ENCODE results near the gene THAP10. TPM values are rescaled to one million over a fixed set of nuclear protein-coding genes. Genes with fewer than 3 reads are reported as not detected.

The THAP10 gene
- total and polyA plus RNA-seq, 2 donors (not counting 1 experiment from before 2014, with no cell fraction given), result 0.07 to 0.37 TPM

DNA sequence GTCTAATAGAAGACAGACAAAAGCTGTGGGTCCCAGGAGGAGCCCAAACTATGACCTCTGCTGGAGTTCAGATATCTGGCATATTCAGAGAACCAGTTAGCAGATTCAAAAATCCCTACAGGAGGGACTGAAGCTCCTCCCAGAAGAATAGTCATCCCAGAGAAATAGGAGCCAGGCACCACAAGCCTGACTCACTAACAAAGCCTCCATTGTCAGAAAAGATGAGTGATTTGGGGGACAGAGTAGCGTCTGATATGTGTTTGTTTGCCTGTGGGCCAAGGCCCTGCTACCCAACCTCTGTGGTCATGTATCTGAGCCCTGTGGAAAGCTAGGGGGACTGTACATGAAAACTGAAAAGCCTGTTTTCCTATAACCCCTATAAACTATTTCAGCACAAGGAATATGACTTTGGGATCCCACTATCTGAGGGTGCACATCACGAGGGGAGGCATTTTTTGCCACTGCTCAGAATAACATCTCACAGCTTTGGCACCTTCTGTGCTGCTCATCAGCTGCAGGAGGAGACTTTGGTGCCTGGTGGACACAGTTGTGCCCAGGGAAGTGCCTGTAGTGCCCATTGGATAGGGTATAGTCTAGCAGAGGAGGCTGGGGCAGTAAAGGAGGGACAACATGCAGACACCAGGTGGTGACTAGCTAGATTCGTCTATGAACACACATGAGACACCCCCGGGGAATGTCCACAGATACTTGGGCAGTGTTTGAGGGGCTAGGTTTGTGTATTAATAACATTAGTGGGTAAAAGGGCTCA is 28.6 kb downstream of the THAP10 start:
- Mint-ChIP-seq H3K27me3 (peaks cover 16% of the 10 kb centered on the region), H3K4me1 (no peaks in the 10 kb centered on the region), H3K9me3 (ENCODE audit: insufficient read depth) (no peaks in the 10 kb centered on the region), H3K4me3 (no peak overlapping the region), H3K27ac (no peak overlapping the region)
- intact Hi-C loops (cut with micrococcal nuclease), result no loop called here
- no peak for DNase-seq
- Histone ChIP-seq H3K27ac (ENCODE audit: low read length in 2 of 2) (no peak overlapping the region), H2AFZ (ENCODE audit: insufficient read depth, low read depth, low read length, poor library complexity, severe bottlenecking) (no peak overlapping the region), H4K20me1 (ENCODE audit: control insufficient read depth, insufficient read depth, low read length, poor library complexity, severe bottlenecking) (no peaks in the 10 kb centered on the region), H3K9me3 (ENCODE audit: control extremely low read depth in 1 of 3, control insufficient read depth in 2 of 3, insufficient read depth in 1 of 3, low read length in 2 of 3) (no peaks in the 10 kb centered on the region), H3K79me2 (ENCODE audit: control insufficient read depth, insufficient read depth, low read length) (no peaks in the 10 kb centered on the region), H3K4me1 (ENCODE audit: control insufficient read depth in 2 of 2, insufficient read depth in 2 of 2, low read length in 2 of 2) (no peaks in the 10 kb centered on the region), H3K27me3 (replicated peaks in 1 of 4; ENCODE audit: control extremely low read depth in 1 of 4, control insufficient read depth in 3 of 4, insufficient read depth in 4 of 4, low read length in 3 of 4) (peaks cover 0 to 3% (median 0%) of the 10 kb centered on the region in 4 experiments), H3K4me2 (replicated peaks; ENCODE audit: low read depth, low read length, poor library complexity, severe bottlenecking) (no peak overlapping the region), H3K4me3 (ENCODE audit: control extremely low read depth in 1 of 5, extremely low read depth in 1 of 5, insufficient read depth in 1 of 5, low read depth in 2 of 5, low read length in 4 of 5) (no peak overlapping the region), H3K9ac (ENCODE audit: low read length) (no peak overlapping the region), H3K36me3 (replicated peaks in 1 of 2; ENCODE audit: control extremely low read depth in 1 of 2, control insufficient read depth in 1 of 2, extremely low read depth in 1 of 2, insufficient read depth in 2 of 2, low read length in 1 of 2) (no peaks in the 10 kb centered on the region)
- ChIA-PET POLR2A (no interaction called here), CTCF (no interaction called here)
- 76% methylated on average over 3 of the region's 4 CpGs for WGBS (ENCODE audit: insufficient coverage)
- no peak for ATAC-seq (ENCODE audit: low read depth)
- TF ChIP-seq, protein P1, sequence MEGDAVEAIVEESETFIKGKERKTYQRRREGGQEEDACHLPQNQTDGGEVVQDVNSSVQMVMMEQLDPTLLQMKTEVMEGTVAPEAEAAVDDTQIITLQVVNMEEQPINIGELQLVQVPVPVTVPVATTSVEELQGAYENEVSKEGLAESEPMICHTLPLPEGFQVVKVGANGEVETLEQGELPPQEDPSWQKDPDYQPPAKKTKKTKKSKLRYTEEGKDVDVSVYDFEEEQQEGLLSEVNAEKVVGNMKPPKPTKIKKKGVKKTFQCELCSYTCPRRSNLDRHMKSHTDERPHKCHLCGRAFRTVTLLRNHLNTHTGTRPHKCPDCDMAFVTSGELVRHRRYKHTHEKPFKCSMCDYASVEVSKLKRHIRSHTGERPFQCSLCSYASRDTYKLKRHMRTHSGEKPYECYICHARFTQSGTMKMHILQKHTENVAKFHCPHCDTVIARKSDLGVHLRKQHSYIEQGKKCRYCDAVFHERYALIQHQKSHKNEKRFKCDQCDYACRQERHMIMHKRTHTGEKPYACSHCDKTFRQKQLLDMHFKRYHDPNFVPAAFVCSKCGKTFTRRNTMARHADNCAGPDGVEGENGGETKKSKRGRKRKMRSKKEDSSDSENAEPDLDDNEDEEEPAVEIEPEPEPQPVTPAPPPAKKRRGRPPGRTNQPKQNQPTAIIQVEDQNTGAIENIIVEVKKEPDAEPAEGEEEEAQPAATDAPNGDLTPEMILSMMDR (IDR thresholded peaks at IDR 0.05), result no peak
- TF ChIP-seq EZH2 (IDR thresholded peaks at IDR 0.05; ENCODE audit: borderline replicate concordance, insufficient read depth, low read depth, low read length, poor library complexity, severe bottlenecking), result no peak

DNA sequence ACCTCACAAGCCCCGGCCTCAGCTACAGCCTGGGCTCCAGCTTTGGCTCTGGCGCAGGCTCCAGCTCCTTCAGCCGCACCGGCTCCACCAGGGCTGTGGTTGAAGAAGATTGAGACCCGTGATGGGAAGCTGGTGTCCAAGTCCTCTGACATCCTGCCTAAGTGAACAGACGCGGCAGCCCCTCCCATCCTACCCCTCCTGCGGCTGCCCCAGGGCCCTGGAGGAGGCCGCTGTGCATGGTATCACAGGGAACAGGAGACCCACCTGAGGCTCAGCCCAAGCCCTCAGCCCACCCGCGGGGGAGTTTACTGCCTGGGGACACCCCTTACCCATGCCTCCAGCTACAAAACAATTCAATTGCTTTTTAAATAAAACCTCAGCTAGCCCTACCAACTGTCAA is 32.2 kb downstream of the THAP10 start:
- H3K27me3 ChIP-seq (replicated peaks in 1 of 4; ENCODE audit: control extremely low read depth in 1 of 4, control insufficient read depth in 3 of 4, insufficient read depth in 4 of 4, low read length in 3 of 4), result peaks cover 0 to 6% (median 0%) of the 10 kb centered on the region in 4 experiments
- Mint-ChIP-seq H3K27me3 (peaks cover 25% of the 10 kb centered on the region), H3K4me3 (no peak overlapping the region), H3K4me1 (no peaks in the 10 kb centered on the region), H3K9me3 (ENCODE audit: insufficient read depth) (no peaks in the 10 kb centered on the region), H3K27ac (no peak overlapping the region)
- DNase-seq, result no peak
- H3K4me1 ChIP-seq (ENCODE audit: control insufficient read depth in 2 of 2, insufficient read depth in 2 of 2, low read length in 2 of 2), result no peaks in the 10 kb centered on the region
- WGBS (ENCODE audit: insufficient coverage), result 89% methylated on average over 11 of the region's 11 CpGs
- ChIA-PET POLR2A (no interaction called here), CTCF (no interaction called here)
- H2AFZ ChIP-seq (ENCODE audit: insufficient read depth, low read depth, low read length, poor library complexity, severe bottlenecking), result no peak overlapping the region
- H3K9ac ChIP-seq (ENCODE audit: low read length), result no peak overlapping the region
- ATAC-seq (ENCODE audit: low read depth), result no peak
- H3K79me2 ChIP-seq (ENCODE audit: control insufficient read depth, insufficient read depth, low read length), result no peaks in the 10 kb centered on the region
- H3K9me3 ChIP-seq (ENCODE audit: control extremely low read depth in 1 of 3, control insufficient read depth in 2 of 3, insufficient read depth in 1 of 3, low read length in 2 of 3), result no peaks in the 10 kb centered on the region
- TF ChIP-seq, protein P1 (IDR thresholded peaks at IDR 0.05), result no peak
- TF ChIP-seq EZH2 (IDR thresholded peaks at IDR 0.05; ENCODE audit: borderline replicate concordance, insufficient read depth, low read depth, low read length, poor library complexity, severe bottlenecking), result no peak
- no peaks in the 10 kb centered on the region for H4K20me1 ChIP-seq (ENCODE audit: control insufficient read depth, insufficient read depth, low read length, poor library complexity, severe bottlenecking)
- H3K4me3 ChIP-seq (ENCODE audit: control extremely low read depth in 1 of 5, extremely low read depth in 1 of 5, insufficient read depth in 1 of 5, low read depth in 2 of 5, low read length in 4 of 5), result no peak overlapping the region
- H3K27ac ChIP-seq (ENCODE audit: low read length in 2 of 2), result no peak overlapping the region
- no peaks in the 10 kb centered on the region for H3K36me3 ChIP-seq (replicated peaks in 1 of 2; ENCODE audit: control extremely low read depth in 1 of 2, control insufficient read depth in 1 of 2, extremely low read depth in 1 of 2, insufficient read depth in 2 of 2, low read length in 1 of 2)
- no peak overlapping the region for H3K4me2 ChIP-seq (replicated peaks; ENCODE audit: low read depth, low read length, poor library complexity, severe bottlenecking)
- intact Hi-C loops (cut with micrococcal nuclease), result no loop called here

All from B cell (primary cell).